ENCODE data around the gene PACS2. TPM values are rescaled to one million over a fixed set of nuclear protein-coding genes. Genes with fewer than 3 reads are reported as not detected.
A peak's percentile ranks its signal among the peaks of the same experiment; 100 is the strongest.

Gene PACS2
- polyA plus RNA-seq, 12 donors, result 67.5 to 107 (median 84.6) TPM; not detected in 1

DNA sequence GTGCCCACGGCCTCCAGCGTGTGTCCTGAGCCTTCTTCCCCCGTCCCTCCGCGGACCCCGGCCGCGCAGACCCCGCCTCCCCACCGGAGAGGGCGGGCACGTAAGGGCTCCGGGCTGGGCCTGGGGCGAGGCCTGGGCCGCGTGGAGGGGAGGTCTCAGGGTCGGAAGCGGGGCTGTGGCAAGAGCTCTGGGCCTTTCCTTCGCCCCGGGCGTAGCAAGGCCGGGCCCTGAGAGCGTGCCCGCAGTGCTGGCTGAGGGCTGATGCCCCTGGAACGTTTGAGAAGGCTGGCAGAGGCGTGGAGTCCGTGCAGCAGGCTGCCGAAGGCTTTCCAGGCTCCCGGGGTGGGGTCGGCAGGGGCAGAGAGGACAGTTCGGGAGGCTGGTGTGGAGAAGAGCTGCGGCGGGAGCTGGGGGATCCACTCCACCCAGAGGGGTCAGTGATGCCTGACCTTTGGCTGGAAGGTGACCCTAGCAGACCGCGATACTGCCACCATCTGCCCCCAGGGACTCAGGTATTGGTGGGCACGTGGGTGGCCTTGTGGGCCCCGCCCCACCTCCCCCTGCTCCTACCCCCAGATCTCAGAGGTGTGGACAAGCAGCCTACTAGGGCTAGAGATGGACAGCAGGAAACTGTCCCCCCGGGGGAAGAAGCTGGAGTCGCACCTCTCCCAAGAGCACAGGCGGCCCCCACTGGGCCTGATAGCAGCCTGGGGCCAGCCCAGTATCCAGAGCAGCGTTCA is 84.3 kb downstream of the PACS2 start:
- DNase-seq, result no peak

DNA sequence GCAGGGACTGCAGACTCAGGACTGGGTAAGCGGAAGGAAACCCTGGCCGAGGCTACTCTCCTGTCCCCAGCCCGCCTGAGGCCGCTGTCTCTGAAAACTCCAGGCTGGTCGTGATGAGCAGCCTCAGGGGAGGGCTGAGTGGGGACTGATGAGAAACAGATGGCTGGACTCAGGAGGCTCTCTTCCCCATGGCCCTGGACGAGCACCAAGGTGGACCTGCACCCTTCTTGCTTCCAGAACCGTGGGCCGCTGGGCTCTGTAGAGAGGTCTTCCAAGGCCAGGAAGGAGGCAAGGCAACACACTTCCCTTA is 84.9 kb downstream of the PACS2 start:
- DNase-seq, result no peak

DNA sequence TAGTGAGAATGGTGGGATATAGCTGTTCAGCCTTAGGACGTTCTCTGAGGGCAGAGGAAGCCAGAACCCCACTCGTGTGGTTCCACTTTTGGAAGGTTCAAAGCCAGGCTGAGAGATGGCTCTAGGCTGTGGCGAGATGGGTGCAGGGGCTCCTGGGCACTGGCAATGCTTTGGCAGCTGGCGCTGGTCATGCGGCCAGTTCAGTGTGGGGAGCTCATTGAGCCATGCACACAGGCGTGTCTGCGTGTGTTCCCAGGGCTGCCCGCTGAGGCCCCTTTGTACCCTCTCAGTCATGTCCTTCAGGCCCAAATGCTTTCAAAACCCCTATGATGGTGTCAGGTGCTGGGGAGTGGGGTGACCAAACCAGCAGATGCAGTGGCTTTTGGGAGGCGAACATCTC is 85.5 kb downstream of the PACS2 start:
- no peak for DNase-seq

DNA sequence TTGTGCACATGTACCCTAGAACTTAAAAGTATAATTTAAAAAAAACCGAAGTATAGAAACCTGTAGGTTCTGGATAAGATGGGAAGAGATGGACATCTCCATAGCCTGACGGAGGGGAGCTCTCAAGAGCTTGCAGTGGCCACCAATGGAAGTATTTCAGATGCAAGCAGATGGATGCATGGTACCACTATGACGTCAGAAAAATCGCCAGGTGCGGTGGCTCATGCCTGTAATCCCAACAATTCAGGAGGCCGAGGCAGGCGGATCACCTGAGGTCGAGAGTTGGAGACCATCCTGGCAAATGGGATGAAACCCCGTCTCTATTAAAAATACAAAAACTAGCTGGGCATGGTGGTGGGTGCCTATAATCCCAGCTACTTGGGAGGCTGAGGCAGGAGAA is 87.2 kb downstream of the PACS2 start:
- DNase-seq, result no peak

DNA sequence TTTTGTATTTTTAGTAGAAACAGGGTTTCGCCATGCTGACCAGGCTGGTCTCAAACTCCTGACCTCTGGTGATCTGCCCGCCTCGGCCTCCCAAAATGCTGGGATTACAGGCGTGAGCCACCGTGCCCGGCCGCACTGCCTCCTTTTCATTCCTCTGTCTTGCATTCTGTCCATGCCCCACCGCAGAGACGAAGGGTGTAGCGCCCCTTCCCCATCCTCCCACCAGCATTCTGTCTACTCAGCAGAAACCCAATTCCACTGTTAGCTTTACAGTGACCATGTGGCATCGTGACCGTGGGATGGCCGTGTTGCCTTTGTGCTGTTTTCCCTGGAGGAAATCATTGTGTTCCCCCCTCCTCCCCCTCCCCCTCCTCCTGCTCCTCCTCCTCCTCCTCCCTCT is 94.0 kb downstream of the PACS2 start:
- DNase-seq, result no peak

DNA sequence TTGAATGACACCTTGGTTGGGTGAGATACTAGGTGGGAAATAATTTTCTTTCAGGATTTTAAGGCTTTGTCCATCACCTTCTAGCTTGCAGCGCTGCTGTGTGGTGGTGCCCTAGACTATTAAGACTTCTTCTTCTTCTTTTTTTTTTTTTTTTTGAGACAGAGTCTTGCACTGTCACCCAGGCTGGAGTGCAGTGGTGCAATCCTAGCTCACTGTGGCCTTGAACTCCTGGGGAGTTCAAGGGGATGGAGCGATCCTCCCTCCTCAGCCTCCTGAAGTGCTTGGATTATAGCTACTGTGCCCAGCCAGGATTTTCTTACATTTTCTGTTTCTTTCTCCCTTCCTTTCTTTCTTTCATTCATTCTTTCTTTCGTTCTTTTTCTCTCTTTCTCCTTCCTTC is 94.8 kb downstream of the PACS2 start:
- DNase-seq, result no peak

DNA sequence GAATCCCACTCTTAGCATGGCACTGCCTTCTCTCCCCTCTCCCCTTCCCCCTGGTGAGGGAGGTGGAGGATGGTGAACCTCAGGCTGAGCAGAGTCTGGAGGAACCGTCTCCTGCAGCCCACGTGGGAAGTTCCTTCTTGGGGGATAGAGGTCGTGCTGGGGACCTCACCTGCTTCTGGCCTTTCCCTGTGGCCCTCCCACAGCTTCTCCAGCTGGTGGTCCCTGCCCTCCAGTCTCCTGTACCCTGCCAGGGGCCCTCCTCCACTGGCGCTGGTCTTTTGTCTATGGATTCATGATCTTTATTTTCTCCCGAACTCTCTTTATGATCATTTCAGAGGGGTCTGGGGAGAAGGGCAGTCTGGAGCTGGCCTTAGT is 96.1 kb downstream of the PACS2 start:
- DNase-seq, result no peak

DNA sequence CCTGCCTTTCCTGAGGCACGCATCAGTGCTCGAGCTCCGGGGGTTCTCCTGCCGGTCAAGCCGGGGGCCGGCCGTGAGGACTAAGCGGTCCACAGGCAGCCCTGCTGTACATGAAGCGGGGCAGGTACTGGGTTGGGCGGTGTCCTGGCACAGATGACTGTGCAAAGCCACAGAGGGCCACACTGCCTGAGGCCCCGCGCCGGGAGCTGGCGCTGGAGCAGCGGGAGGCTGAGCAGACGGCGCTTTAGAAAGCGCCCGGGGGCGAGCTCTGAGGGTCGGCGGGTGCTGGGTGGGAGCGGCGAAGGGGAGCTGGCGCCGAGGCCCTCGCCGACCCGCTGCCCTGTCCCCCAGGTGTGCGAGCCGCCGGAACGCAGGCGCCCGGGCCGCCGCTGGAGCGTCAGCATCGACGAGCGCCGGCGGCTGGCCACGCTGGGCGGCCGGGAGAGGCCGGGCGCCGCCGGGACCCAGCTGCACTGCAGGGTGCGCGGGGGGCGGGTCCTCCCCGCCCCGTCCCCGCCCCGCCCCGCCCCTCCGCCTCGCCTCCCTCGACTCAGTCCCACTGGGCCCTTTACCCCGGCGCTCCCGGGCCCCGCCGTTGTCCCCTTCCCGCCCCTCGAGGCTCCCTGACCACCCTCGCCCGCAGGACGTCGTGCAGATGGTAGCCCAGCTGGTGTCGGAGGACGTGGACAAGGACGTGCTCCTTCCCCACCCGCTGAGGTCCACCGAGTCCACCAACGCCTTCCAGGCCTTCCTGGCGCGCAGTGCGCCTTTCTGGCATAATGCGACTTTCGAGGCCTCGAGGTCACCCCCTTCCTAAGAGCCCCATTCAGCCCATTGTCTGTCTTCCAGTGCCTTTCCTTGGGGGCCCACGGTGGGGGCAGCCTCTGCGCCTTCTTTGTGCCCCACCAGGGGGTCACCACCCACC is 96.7 kb downstream of the PACS2 start:
- no peak for DNase-seq

DNA sequence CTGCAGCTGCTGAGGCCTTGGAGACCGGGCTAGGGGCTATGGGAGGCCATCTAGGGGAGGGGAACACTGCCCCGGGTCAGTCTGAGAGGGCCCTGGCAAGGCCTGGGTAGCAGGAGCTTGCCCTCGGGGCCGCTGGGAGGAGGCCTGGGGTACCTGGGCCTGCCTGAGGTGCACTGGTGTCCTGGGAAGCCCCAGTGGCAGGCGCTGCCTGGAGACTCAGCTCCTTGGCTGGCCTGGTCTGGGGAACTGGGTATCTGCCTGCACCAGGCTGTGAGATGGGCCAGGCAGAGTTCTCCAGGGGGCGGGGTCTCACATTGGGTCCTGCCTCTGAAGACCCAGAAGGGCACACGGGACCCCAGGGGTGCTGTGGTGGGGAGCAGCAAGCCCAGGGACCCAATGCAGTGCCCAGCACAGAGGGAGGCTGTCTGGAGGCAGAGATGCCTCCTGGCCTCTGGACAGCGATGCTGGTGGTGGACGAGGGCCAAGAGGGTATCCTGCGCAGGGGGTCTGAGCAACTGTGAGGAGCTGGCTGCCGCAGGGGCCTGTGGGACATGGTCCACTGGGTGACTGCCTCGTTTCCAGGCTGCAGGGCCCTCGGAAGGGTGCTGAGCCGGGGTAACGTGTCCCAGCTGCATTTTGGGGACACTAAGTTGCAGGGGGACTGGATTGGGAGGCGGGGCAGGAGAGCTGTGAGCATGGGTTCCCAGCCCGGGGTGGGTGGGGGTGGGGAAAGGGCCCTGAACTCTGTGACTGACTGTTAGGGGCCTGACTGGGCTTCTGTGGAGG is 97.6 kb downstream of the PACS2 start:
- no peak for DNase-seq

DNA sequence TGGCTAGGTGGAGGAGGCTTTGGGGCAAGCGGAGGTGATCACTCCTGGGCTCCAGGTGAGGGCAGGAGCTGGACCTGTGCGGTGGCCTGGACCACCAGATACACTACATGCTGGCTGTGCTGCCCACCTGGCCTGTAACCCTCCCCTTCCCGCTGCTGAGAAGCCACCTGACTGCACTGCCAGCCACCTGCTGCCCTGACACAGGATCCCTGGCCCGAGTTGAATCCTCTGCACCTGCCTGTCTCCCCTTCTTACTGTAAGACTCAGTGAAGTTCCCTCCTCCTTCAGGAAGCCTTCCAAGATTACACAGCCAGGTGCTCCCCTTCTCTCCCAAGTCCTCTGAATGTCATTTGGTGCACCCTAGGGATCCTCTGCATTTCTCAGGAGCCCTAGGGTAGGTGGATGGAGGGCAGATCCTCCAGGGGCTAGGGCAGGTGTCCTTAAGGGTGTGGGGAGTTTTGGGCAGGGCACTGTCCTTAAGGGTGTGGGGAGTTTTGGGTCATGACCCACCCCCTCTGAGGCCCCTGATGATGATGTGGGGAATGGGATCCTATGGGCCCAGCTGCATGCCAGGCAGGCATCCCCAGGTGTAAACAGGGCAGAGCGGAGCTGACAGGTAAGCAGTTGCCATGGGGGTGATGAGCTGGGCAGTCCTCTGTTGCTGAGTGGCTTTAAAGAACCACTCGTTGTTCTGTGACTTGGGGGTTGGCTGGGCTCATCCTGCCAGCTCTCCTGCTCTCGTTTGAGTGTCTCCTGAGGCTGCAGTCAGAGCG is 98.4 kb downstream of the PACS2 start:
- DNase-seq, result no peak

DNA sequence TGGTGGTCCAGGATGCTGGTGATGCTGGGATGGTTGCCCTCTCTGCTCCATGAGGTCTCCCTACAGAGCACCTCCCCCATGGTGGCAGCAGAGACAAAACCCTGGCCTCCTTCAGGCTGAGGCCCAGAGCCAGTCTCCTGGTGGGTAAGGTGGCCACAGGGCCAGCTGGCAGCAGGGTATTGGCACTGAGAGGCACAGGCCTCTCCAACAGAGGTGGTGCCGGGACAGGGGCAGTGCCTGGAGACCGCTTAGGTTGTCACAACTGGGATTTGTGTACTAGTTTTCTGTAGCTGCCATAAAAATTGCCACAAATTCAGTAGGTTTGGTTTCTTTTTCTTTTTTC is 99.0 kb downstream of the PACS2 start:
- DNase-seq, result no peak

DNA sequence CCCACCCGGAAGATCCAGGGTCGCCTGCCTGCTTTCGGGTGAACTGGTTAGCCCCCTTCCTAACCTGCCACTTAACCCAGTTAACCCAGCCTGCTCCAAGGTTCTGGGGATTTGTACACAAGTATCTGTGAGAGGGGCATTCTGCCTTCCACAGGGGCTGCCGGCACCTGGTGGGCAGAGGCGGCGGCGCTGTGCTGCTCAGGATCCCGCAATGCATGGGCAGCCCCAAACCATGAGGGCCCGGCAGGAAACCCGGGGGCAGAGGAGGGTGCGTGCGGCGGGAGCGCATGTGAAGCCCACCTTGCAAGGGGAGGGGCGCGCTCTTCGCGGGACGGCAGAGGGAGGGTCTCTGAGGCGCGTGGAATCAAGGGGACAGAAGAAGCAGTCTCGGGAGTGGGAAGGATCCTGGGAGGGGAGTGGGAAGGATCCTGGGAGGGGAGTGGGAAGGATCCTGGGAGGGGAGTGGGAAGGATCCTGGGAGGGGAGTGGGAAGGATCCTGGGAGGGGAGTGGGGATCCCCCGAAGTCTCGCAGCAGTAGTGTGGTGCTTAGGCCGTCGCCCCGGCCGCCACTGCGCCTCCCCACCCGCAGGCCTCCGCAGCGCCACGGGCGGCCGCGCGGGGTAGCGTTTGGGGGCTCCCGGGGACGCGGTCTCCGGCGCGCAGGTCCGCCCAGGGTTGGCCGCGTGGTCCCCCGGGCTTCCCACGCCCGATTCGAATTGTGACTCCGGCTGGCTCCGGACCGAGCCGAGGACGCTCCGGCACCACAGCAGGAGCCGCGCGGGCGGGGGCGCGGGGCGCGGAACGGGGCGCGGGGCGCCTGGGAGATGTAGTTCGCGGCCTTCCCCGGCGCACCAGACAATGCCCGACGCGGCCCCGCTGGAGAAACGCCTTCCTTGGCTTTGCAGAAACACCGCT is 100.2 kb downstream of the PACS2 start:
- peak; percentile 68 for DNase-seq

DNA sequence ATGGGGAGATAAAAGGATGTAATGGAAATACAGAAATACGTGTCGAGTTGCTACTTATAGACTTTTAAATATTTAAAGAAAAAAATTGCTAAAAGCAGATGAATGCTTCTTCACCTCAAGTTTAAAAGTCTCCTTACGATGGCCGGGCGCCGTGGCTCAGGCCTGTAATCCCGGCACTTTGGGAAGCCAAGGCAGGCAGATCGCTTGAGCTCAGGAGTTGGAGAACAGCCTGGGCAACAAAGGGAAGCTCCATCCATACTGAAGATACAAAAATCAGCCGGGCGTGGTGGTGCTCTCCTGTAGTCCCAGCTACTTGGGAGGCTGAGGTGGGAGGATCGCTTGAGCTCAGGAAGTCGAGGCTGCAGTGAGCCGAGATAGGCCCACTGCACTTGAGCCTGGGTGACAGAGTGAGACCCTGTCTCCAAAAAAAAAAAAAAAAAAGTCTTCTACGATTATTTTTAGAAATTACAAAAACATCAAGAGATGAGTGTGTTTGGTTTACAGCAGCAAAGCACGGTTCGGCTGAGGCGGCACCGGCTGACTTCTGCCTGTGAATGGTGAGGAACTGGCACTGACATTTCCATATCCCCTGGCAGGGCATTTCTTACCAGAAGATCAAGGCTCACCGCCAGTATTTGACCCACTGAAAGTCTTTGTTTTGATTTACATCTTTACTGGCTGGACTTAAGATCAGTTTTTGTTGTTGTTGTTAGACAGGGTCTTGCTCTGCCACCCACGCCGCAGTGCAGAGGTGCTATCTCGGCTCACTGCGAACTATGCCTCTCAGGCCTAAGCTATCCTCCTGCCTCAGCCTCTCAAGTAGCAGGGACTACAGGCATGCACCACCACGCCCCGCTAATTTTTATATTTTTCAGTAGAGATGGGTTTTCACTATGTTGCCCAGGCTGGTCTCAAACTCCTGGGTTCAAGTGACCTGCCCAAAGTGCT is 101.2 kb downstream of the PACS2 start:
- no peak for DNase-seq

DNA sequence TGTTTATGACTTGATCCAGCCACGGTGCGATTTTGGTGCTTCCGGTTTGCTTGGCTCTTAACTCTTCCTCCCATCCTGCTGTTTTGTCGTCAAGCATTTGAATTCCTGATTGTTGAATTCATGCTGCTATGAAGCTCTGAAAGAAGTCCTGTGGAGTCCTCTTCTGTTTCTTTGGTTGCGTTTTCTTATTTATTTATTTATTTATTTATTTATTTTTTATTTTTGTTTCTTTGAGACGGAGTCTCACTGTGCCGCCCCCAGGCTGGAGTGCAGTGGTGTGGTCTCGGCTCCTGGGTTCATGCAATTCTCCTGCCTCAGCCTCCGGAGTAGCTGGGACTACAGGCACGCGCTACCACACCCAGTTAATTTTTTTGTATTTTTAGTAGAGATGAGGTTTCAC is 102.1 kb downstream of the PACS2 start:
- no peak for DNase-seq

DNA sequence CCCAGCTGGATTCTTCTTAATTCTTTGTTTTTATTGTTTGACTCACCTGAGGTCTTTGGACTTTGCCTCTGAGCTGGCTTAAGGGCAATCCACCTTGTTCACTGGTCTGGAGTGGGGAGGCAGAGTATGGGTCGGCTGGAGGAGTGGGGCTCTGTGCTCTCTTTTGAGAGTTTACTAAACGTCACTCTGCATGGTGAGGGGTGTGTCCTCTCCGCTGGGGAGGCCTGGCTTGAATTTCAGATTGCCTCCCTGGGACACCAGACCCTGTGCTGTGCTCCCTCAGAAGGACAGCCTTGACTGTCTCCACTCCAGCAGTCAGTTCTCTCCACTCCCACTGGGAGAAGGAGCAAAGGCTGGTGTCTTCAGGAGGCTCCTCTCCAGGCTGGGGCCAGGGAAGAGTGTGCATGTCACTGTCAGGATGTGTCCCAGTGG is 103.2 kb downstream of the PACS2 start:
- DNase-seq, result no peak

DNA sequence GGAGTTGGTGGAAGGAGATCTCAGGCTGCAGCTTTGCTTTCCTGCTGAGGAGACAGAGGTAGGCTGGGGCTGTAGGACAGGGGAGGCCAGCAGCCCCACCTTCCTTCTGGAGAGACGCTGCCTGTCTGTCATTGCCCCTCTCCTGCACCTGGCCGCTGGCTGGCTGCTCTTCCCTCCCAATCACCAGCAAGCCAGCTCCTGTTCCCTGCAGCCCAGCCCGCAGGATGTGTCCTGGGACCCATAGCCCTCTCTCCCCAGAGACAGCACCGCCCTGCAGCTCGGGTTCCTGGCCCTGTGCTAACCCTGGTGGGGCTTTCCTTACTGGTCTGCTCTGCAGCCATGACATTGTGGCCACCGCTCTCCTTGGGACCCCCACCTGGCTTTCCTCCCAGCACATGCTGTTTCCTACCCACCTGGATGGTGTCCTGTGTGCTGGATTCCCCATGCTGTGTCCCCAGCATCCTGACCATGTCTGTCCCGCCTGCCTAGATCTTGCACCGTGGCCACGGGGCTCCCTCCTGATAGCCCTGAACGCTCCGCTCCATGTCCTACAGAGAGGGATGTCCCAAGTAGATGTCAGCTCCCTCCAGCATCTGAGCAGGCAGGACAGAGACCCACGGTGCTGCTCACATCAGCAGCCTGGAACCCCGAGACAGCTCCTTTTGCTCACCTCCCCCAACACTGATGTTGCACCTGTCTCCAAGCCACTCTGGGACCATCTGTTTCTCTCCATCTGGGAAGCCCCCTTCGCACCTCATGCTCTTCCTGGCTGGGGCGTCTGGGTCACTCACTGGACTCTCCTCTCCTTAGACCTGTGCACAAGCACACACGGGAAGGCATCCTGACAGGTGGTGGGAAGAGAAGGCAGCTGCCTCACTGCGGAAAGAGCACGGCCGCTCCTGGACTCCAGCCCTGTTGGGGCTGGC is 104.0 kb downstream of the PACS2 start:
- DNase-seq, result no peak

DNA sequence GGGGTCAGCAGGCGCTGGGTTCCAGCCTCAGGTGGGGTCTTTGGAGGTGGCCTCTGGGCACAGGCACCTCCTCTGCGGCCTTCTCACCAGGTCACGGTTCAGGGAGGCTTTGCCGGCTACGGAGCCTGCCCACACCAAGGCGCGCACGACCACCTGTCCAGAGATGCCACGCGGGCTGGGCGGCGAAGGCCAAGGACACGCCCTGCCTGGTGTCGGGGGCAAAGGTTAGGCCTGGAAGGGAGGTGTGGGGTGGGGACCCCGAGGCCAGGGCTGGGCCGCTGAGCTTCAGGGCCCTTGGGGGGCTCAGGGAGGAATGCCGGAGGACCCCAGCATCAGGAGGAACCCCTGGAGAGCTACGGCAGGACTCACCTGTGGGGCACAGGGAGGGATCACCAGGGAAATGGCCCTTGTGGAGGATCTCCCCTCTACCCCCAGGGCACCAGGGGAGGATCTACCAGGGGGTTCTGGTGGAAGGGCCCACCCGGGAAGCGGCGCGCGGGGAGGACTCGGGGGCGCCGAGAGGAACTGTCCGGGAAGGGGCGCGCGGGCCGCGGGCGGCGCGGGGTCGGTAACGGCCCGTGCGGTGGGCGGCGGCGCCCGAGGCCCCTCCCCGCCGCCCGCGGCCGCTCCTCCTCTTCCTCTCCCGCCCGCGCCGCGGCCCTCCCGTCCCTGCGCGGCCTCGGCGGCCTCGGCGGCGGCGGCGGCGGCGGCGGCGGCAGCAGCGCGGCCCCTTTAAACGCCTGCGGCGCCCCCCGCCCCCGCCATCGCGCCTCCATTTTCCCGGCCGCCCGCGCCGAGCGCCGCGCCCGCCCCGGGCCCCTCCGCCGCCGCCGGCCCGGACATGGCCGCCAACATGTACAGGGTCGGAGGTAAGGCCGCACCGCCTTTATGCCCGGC is 104.9 kb downstream of the PACS2 start, which contains the start of gene MTA1:
MTA1 (plus strand) TSS at position 633 of the 897 bp plus-strand sequence; CDS start at position 842, 209 bp downstream.
- DNase-seq, result no peak
